Activated effector memory CD4-positive, alpha-beta T cell treated with Interleukin-2 at 50 U/mL for 16 hours (primary cell): ENCODE measurements around the gene TELO2.

Source experiments
- DNase-seq: peaks from one replicate; pipeline ENCODE4 v3.0.0-alpha.2; 2020

The TELO2 gene

DNA sequence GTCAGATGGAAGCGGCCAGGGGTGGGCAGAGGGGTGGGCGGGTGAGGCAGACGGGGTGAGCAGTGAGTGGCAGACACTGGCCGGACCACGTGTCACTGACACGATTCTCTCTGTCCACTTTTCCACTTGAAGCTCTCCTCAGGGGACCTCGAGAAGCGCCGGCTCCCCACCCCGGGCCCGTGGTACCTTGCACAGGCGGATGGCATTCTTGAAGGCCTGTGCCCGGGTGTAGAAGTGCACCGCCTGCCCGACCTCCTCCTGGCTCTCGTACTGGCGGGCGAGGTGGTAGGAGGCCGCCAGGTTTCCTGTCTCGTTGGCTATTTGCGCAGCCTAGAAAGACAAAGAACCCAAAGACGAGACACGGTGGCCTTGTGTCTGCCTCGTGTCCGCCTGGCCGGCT, 31.2 kb downstream of the TELO2 start:
- DNase-seq, result no peak

DNA sequence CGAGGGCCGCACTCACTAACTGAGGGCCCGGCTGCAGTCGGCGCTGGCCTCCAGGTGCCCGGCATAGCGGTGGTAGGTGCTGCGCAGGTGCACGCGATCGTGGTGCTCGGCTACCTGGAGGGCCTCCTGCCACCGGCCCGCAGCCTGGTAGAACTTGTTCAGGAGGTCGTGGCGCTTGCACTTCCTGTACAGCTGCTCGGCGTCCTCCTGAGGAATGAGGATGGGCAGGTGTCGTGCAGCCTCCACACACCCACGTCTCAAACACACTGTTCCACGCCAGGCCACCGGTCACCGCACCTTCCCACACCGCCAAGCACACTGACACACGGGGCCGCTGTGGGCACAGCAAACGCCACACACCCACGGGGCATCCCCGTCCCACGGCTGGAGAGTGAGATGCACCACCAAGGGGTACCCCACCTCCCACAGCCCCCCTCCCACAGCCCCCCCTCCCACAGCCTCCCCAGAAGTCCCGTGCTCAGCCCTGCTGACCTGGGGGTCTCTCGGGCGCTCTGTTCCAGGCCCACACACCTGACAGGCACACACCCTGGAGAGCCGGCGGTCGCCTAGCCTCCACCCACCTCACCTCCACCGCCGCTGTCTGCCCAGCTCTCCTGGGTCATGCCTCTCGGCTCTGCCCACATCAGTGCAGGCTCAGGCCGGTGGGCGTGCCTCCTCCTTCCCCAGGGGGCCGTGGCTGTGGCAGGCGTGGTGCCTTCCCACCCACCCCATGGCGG, 32.9 kb downstream of the TELO2 start:
- DNase-seq, result peak; percentile 19

DNA sequence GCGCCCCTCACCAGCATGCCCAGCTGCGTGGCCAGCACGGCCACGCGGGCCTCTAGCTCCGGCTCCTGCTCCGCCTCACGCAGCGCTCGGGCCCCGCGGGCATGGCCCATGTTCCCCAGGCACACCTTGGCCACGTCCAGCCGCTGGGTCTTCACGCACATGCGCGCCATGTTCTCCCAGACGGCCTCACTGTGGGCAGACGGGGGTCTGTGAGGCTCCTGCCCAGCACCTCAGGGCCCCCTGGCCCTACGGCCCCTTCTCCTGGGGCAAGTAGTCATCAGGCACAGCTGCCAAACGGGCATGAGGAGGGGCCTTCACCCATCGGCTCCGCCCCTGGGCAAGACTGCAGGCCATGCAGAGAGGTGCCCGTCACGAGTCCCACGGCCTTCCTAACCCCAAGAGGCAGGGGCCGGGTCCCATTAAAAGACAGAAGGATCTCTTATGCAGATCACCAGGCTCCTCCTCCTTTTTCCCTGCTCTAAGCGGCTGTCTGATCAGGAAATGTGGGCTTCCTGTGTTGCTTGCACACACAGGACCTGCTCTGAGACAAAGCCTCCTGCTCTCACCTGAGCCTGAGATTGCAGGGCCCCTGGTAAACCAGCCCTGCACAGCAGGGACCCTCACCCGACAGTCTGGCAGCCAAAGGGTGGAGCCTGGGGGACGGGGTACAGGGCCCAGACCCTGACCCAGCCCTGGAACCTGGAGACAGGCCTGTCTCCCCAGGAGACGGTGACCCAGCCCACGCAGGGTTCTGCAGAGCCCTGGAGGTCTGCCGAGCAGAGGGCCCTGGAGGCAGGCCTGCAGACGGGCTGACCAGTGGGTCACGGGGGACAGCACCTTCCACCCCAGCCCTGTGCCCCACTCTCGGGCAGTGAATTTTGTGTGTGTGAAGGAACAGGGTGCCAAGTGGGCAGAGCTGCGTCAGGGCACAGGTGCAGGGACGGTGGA, 33.7 kb downstream of the TELO2 start:
- peak; percentile 23 for DNase-seq

DNA sequence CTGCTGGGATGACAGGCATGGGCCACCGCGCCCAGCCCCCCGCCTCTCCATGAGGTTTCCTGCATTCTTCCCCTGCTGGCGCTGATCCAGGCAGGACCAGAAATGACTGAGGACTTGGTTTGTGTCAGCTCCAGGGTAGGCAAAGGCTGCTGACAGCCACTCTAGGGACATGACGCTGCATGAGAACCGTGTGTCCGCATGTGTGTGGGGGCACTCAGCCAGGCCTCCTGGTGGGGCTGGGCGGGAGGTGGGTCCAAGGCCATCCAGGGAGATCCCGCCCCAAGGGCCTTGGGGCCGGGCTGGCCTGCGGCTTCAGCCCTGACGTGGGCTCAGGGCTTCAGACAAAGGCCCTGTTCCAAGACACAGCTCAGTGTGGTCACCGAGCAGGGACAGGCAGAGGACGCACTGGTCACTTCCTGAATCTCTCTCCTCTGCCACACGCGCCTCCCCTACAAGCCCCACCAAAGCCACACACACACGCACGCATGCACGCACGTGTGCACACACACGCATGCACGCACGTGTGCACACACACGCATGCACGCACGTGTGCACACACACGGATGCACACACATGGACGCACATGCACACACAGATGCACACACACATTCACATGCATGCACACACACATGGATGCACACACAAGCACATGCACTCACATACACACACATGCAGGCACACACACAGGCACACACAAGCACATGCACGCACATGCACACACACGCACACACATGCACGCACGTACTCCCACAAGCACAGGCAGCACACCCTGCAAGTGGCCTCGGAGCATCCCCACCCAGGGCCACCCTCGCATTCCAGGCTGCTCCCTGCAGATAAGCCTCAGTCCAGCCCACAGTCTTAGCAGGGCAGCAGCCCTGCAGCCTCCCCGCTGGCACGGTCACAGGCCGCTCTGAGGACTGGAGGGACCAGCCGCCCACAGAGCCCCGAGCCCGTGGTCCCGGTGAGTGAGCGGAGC, 35.0 kb downstream of the TELO2 start:
- DNase-seq, result no peak

DNA sequence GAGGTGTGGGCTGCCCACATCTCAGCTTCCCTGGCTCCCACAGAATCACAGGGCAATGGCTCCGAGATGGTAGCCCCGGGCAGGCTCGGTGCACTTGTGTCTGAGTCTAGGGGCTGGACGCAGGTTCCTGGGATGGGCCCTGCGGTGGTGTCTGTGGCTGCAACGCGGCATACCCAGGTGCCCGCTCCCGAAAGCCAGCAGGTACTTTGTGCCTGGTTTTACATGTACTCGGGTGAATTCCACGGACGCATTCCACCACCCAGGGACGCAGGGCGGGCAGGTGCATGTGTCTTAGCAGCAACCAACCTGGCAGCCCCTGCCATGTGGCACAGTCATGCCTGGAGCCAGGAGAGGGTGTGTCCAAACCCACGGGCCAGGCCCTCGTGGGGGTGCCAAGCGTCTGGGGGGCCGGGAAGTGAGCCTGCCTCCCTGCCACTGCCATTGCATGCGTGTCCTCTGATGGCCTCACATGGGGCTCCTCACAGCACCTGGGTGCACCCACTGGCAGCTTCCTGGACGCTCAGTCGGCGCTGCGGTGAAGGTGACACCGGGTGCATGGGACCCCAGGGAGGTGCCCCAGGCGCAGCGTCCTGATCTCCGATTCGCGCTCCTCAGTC, 35.9 kb downstream of the TELO2 start:
- DNase-seq, result no peak

DNA sequence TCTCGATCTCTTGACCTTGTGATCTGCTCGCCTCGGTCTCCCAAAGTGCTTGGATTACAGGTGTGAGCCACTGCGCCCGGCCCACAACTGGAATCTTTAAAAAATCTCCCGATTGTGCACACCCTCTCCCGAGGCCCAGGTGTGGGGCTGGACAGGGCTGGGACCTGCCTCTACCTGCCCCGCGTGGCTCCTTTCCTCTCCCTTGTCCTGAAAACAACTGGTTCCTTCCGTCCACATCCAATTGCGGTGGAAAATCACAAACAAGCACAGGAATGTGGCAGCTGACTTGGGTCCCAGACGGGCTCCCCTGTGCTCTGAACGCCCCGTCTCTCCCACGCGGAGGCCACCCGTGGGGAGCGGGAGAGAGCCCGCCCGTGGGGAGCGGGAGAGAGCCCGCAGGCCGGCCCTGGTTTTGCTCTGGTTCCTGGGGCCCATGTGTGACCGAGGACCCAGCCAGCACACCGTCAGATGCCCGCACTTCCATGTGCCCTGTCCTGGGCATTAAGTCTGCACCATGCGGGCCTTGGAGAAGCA, 37.3 kb downstream of the TELO2 start:
- DNase-seq, result no peak

DNA sequence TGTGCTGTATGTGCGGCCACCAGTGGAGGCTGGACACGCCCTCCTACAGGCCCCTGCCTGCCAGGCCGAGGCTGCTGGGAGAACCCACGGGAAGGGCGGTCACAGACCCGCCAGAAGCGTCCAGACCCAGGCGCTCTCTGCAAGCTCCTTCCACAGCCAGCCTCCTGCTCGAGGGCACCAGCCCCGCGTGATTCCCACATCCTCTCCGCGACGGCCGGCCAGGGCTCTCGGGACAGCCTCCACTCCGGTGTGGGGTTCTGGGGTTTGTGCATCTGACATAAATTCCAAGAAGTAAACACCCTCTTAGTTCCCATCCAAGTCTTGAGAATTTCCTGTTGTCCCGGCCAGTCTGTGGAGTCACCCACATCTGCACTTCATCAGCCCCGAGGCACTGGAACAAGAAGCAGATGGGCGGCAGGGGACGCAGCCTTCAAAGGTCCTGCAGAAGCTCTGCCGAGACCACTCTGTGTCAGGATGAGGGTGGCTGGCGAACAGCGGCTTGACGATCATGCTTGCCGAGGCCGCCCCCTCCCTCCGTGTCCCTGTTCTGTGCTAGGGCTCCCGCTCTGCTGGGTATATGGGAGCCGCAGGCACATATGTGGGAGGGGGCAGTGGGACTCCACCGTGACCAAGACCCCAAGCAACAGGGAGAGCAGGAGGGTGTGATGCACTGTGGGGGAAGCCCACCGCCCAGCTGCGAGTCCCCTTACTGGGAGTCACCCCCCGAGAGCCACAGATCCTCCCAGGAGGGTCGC, 37.9 kb downstream of the TELO2 start:
- no peak for DNase-seq

DNA sequence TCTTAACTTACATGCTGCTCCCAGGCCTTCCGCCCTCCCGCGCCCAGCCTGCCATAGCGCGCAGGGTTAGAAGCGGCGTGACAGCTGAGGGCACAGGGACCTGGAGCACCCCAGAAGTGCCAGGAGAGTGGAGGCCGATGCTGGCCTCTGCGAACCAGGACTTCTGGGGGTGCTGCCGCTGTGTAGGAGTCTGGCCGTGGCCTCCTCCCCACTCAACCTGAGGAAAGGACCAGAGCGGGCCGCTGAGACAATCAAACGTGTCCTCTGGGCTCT, 38.4 kb downstream of the TELO2 start:
- DNase-seq, result no peak

DNA sequence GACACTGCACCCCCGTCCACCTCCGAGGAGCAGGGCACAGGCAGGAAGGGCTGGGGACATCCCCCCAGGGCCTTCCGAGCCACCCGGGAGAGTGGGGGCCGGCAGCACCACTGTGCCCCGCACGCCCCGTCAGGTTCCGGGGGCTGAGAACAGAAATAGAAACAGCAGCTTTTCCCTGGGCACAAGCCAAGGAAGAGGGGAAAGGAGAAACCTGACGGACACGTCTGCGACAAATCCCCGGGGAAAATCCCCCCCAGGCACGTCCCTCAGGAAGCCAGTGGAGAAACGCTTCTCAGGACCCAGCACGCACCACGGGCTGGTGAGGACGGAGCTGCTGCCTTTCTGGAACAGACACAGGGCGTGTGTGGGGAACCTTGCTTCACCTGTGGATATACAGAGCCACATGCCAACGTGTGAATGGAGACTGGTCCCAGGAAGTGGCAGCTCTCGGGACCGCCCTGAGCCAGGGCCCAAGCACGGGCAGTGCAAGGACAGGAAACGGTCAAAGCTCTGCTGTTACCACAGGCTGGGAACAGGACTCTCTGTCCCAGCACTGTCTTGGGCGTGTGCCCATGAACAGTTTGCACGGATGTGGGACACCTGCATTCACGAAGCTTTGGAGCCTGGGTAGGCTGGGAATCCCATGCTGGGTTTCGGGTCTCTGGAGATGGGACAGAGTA, 39.1 kb downstream of the TELO2 start:
- no peak for DNase-seq

DNA sequence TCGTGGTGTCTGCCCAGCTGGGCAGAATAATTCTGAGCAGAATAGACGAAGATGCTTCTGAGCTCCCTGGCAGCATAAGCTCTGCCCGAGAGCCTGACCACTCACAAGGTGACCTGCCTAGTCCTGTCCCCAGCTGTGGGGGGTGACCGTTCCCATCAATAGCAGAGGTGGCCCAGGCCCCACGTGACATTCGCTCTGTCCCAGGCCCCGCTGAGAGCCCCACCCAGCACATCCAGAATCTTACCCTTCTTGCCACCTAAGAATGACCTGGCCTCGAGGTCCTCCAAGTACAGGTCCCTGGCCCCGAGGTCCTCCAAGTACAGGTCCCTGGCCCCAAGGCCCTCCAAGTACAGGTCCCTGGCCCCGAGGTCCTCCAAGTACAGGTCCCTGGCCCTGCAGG, 39.6 kb downstream of the TELO2 start:
- no peak for DNase-seq

DNA sequence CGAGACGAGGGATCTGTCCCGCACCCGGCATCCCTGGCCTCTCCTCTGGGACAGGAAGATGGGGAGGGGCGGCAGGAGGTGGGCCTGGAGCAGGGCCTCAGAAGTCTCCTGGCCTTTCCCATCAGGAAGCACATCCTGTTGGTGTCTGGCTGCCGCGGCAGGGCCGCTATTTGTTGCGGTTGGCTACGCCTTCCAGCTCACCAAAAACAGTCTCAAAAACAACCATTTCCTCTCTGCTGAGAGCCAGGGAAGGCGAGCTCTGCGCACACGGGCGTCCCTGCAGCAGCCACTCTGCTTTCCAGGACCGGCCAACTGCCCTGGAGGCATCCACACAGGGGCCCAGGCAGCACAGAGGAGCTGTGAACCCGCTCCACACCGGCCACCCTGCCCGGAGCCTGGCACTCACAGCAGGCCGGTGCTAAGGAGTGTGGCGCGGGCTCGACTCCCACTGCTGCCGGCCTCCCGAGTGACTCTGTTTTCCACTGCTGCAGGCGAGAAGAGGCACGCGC, 40.3 kb downstream of the TELO2 start, which contains the start of gene TMEM204:
Gene TMEM204 (plus strand): TSS at position 224 of the 509 bp plus-strand sequence. CDS start 610 bp downstream, outside the sequence.
- DNase-seq, result peak; percentile 57

DNA sequence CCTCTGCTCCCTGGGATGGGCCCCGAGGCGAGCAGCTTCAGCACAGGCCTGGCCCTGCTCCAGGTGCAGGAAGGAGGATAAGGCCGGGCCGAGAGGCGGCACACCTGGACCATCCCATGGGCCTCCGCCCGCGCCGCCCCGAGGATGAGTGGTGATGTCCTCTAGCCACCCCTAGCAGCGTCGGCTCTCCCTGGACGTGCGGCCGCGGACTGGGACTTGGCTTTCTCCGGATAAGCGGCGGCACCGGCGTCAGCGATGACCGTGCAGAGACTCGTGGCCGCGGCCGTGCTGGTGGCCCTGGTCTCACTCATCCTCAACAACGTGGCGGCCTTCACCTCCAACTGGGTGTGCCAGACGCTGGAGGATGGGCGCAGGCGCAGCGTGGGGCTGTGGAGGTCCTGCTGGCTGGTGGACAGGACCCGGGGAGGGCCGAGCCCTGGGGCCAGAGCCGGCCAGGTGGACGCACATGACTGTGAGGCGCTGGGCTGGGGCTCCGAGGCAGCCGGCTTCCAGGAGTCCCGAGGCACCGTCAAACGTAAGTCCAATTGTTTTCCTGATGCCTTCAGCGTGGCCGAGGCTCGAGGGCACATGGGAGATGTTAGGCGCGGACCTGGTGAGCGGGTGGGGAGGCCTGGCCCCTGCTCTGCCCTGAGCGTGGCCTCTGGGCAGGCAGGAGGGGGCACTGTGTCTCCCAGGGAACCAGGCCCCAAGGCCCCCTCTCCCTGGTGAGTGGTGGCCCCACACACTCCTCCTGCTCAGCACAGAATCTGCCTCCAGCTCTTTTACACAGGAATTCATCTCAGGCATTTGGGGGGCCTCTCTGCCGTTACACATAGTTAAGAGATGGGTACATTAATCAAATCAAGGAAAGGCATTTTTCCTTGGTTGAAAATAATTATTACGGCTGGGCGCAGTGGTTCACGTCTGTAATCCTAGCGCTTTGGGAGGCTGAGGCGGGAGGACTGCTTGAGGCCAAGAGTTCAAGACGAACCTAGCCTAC, 41.2 kb downstream of the TELO2 start:
- no peak for DNase-seq

DNA sequence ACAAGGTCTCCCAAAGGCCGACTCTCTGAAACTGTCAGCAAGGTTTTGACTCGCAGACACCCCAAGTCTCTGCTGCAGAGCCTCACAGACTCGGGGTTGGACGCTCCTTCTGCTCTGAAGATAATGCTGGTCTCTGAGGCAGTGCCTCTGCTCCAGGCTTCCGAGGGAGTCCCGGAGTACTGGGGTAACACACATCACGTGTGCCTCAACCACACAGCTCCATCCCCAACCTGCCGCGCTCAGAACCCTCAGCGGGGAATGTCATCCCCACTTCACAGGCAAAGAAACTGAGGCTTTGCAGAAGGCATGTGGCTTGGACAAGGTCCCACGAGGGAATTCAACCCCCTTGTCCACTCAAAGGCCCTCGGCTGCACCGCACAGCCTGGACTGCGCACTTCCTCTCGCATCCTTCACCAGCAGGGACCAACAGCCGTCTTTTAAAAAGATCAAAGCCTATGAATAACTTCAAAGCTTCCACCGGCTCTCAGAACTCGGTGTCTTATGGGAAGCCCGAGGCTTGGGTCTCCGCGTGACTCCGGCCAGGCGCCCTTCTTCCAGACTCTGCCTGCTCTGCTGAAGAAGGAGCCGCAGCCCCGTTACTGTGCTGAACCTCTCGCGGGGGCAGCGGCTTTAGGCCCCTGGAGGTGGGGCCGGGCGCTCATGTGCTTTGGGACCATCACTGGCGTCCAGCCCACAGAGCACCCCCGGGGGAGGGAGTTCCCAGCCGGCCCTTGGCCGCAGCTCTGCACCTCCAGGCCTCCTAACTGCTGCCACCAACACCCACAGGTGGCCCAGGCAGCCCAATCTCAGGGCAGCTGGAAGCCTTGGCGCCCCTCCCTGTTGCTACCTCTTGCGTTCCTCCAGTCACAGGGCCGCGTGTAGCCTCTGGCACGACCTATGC, 42.5 kb downstream of the TELO2 start:
- DNase-seq, result peak; percentile 24

DNA sequence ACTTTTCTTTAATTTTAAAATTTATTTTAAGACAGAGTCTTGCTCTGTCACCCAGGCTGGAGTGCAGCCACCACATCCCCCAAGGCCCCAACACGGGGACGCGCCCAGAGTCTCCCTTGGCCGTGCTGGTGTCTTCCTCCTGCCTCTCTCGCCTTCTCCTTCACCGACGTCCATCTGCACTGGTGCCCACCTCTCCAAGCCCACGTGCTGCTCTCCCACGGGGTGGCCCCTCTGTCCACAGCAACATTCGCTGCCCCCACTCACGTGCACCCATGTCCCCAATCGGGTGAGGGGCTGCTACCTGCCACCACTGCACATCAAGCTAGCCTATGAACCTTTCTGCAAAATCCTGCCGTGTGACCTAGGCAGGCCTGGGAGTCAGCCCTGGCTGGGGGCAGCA, 43.4 kb downstream of the TELO2 start:
- no peak for DNase-seq

DNA sequence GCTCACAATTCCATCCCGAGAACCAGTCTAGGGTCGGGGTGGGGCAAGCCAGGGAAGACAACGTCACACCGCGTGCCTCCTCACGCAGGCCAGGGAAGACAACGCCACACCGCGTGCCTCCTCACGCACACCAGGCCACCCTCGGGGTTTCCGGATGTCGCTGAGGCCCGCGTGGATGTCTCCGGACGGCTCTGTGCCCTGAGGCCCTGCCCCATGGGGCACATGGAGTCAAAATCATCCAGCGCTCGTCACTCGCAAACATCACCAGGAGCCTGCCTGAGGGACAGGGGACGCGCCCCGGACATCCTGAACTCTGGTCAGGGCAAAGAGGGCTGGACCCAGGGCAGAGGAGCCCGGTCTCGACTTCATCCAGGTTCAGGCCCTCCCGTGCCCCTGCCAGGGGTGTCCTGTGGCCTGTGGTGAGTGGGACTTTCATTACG, 44.0 kb downstream of the TELO2 start:
- DNase-seq, result no peak

DNA sequence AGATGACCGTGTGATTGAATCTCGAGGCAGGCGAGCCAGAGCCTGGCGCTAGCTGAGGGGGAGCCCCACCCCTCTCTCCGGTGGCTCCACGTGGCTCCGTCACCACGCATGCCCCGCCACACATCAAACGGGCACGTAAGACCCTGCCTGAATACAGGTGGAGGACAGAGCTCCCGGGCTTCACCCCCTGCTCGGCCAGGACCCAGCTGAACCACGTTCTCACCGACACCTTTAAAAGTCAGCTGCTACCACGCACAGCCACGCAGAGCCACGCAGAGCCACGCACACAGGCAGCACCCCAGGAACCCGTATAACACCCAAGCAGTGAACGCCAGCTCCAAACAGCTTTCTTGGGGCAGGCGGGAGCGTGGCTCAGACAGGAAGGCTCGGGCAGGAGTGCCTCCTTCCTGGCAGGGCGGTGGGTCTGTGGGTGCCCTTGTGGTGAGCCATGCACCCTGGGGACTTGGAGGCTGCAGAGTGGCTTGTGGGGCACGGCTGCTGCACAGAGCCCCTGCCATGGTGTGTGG, 44.7 kb downstream of the TELO2 start:
- peak; percentile 19 for DNase-seq

DNA sequence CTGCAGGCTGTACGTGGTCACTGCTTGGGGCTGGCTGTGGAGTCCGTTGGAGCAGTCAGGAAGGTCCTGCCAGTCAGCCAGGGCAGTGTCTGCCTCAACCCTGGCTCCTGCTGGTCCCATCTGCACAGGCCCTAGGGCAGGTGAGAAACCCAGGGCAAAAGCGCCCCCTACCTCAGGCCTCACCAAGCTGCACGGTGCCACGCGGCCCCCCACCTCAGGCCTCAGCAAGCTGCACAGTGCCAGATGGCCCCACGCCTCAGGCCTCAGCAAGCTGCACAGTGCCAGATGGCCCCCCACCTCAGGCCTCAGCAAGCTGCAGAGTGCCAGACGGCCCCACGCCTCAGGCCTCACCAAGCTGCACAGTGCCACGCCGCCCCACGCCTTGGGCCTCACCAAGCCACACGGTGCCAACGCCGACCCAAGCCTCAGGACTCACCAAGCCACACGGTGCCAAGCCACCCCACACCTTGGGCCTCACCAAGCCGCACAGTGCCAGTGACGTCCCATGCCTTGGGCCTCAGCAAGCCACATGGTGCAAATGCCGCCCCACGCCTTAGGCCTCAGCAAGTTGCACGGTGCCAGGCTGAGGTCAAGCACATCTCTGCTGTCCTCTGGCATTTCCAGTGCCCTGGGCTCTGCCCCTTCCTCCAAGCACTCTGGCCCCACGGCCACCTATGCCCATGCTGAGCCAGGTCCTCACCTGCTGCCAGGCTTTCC, 45.8 kb downstream of the TELO2 start:
- no peak for DNase-seq
